ENCODE measurements around the gene CCDC12. TPM values are rescaled to one million over a fixed set of nuclear protein-coding genes. Genes with fewer than 3 reads are reported as not detected.

Gene CCDC12
- total RNA-seq, 1 donor from 2014 or later, result 25.2 TPM

GRCh38 chr3:47007482-47008233 lies 31.1 kb upstream of the CCDC12 start:
- DNase-seq (ENCODE audit: low read depth in 2 of 2), result no peak

GRCh38 chr3:47007001-47007400 lies 30.5 kb upstream of the CCDC12 start:
- no peak for DNase-seq (ENCODE audit: low read depth in 2 of 2)

DNA sequence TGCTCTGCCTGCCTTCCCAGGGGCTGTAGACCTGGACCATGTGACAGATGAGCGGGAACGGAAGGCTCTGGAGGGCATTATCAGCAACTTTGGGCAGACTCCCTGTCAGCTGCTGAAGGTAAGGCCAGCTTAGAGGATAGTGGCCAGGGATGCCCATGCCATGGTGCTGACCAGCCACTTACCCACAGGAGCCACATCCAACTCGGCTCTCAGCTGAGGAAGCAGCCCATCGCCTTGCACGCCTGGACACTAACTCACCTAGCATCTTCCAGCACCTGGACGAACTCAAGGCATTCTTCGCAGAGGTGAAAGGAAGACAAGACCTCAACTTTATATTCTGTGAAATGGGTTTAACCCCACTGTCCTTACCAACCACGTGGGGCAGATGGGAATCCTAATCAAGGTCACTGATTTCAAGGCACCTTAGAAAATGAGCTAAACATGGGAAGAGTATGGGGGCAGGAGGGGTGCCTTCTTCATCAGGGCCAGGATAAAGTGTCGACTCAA lies 29.7 kb upstream of the CCDC12 start:
- DNase-seq (ENCODE audit: low read depth in 2 of 2), result no peak

- no peak for DNase-seq (ENCODE audit: low read depth in 2 of 2)
These were observed 28.9 kb upstream of the CCDC12 start for GRCh38 chr3:47005212-47006144.

GRCh38 chr3:47004369-47005211 lies 28.0 kb upstream of the CCDC12 start:
- no peak for DNase-seq (ENCODE audit: low read depth in 2 of 2)

GRCh38 chr3:47003461-47004368 lies 27.2 kb upstream of the CCDC12 start:
- no peak for DNase-seq (ENCODE audit: low read depth in 2 of 2)

DNA sequence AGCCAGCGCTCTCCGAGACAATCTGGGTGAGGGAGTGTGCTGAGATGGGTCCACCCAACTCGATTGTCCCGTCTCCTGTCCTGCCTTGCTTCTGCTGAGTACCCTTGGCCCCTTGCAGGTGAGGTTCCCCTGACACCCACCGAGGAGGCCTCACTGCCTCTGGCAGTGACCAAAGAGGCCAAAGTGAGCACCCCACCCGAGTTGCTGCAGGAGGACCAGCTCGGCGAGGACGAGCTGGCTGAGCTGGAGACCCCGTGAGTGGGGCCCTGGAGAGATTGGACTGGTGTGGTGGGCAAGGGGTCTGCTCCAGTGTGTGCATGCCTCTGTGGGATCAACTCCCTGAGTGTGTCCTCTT lies 26.5 kb upstream of the CCDC12 start:
- DNase-seq (ENCODE audit: low read depth in 2 of 2), result no peak

DNA sequence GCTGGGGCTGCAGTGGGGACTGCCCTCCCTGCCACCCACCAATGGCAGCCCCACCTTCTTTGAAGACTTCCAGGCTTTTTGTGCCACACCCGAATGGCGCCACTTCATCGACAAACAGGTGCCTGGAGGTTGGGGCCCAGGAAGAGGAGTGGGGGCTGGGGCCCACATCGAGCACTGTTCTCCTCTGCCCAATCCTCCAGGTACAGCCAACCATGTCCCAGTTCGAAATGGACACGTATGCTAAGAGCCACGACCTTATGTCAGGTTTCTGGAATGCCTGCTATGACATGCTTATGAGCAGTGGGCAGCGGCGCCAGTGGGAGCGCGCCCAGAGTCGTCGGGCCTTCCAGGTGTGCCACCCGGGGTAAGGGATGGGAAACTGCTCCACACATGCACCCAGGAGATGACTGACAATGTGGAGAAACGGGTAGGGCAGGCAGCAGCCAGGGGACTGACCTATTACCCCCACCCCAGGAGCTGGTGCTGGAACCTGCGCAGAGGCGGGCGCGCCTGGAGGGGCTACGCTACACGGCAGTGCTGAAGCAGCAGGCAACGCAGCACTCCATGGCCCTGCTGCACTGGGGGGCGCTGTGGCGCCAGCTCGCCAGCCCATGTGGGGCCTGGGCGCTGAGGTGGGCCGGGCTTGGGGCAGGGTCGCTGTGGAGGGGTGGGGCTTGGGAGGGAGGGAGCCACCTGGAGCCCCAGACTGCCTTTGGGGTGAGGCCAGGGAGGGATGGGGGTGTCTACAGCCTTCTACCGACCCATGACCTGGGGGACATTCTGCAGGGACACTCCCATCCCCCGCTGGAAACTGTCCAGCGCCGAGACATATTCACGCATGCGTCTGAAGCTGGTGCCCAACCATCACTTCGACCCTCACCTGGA lies 25.9 kb upstream of the CCDC12 start:
- no peak for DNase-seq (ENCODE audit: low read depth in 2 of 2)

GRCh38 chr3:47001731-47002170 lies 25.2 kb upstream of the CCDC12 start:
- no peak for DNase-seq (ENCODE audit: low read depth in 2 of 2)

DNA sequence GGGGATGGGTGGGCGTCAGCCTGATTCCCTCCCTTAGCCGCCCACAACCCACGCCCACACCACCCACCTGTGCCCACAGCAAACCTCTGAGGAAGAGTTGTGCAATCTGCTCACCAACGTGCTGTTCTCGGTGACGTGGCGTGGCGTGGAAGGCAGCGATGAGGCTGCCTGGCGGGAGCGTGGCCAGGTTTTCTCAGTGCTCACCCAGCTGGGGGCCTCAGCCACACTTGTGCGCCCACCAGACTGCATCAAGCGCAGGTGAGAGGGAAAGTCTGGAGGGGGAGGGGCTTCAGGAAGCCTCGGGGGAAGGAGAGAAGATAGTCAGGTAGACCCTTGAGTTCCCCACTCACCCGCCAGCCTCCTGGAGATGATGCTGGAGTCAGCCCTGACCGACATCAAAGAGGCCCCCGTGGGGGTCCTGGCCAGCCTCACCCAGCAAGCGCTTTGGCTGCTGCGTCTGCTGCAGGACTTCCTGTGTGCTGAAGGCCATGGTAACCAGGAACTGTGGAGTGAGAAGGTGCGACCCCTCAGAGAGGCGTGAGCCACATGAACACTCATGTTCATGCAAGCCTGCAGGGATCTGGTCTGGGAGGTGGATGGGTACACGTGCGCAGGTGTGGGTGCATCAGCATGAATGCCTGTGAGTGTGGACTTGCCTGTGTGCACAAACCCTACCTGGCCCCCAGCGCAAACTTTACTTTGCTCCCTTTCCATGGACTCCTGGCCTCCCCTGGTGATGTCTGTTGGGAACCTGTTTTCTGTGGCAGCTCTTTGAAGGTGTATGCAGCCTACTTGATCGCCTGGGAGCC lies 24.6 kb upstream of the CCDC12 start:
- no peak for DNase-seq (ENCODE audit: low read depth in 2 of 2)

DNA sequence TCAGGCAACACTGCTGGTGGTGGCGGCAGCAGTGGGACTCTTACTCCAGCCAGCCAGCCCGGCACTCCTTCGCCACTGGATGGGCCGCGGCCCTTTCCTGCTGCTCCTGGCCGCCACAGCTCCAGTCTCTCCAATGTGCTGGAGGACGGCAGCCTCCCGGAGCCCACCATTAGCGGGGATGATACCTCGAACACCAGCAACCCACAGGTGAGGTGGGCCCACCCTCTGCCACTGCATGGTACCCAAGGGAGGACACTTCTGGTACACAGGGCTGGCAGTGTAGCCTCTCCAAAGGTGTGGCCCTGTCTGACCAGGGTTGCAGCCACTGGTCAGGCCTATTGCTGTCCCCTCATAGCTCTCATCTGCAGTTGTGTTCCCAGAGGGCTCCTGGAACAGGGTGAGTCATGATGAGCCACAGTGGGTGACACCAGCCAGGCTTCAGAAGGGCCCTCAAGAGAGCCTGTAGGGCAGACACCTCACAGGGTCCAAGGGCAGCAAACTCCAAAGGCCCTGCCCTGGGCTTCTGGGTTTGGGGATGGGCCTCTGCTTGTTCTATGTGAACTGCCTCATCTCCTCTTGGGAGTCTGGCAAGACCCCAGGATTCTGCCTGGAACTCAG lies 23.8 kb upstream of the CCDC12 start:
- no peak for DNase-seq (ENCODE audit: low read depth in 2 of 2)

- no peak for DNase-seq (ENCODE audit: low read depth in 2 of 2)
These were observed 23.1 kb upstream of the CCDC12 start for GRCh38 chr3:46999516-47000197.

GRCh38 chr3:46998852-46999515 lies 22.4 kb upstream of the CCDC12 start:
- DNase-seq (ENCODE audit: low read depth in 2 of 2), result no peak

- DNase-seq (ENCODE audit: low read depth in 2 of 2), result peak; percentile 42 to 77
These were observed 21.7 kb upstream of the CCDC12 start for GRCh38 chr3:46998121-46998851.

DNA sequence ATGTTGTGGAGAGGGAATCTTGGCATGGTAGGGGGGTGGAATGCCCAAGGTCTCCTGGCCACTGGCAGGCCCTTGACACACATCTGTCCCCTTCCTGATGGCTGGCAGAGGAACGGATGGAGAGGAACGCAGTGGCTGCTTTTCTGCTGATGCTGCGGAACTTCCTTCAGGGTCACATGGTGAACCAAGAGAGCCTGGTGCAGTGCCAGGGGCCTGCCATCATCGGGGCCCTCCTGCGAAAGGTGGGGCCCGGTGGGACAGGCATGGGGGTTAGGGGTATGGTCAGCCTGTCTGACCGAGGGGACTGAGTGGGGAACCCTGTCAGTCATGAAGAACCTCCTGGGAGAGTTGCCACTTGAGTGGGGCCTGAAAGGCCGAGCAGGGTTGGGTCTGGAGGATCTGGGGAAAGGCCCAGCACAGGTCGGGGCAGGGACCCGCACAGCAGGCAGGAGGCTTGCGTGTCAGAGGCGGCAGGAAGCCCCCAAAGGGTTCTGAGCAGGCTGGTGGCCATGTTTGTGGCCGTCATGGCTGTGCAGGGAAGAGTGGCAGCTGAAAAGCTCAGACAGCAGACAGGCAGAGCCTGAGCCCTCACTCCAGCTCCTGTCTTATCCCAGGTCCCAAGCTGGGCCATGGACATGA lies 21.0 kb upstream of the CCDC12 start:
- no peak for DNase-seq (ENCODE audit: low read depth in 2 of 2)

Data from dermis microvascular lymphatic vessel endothelial cell (primary cell).